ENCODE results near the gene GMPPB. TPM values are rescaled to one million over a fixed set of nuclear protein-coding genes. Genes with fewer than 3 reads are reported as not detected.

GMPPB gene
- total RNA-seq, 1 donor from 2014 or later: 9.9 TPM

GRCh38 chr3:49732597-49732996, 8.8 kb upstream of the GMPPB start:
- Histone ChIP-seq H3K9me3 (ENCODE audit: control insufficient read depth in 3 of 3, low read length in 3 of 3) (no peaks in the 10 kb centered on the region), H3K4me3 (ENCODE audit: low read length in 3 of 3) (no peak overlapping the region), H3K27me3 (ENCODE audit: control insufficient read depth in 3 of 3, insufficient read depth in 3 of 3, low read length in 3 of 3) (no peaks in the 10 kb centered on the region), H3K36me3 (ENCODE audit: control insufficient read depth in 3 of 3, insufficient read depth in 3 of 3, low read length in 3 of 3) (peaks cover 38 to 48% (median 43%) of the 10 kb centered on the region in 3 donors), H3K4me1 (ENCODE audit: control insufficient read depth in 3 of 3, insufficient read depth in 3 of 3, low read length in 3 of 3) (no peaks in the 10 kb centered on the region), H3K9ac (ENCODE audit: low read depth in 1 of 3, low read length in 3 of 3) (no peak overlapping the region), H3K27ac (ENCODE audit: low read depth, low read length) (no peak overlapping the region)

GRCh38 chr3:49729966-49730609, 6.3 kb upstream of the GMPPB start:
- Histone ChIP-seq H3K9ac (ENCODE audit: low read depth in 1 of 3, low read length in 3 of 3) (no peak overlapping the region), H3K27me3 (ENCODE audit: control insufficient read depth in 3 of 3, insufficient read depth in 3 of 3, low read length in 3 of 3) (no peaks in the 10 kb centered on the region), H3K9me3 (ENCODE audit: control insufficient read depth in 3 of 3, low read length in 3 of 3) (no peaks in the 10 kb centered on the region), H3K4me1 (ENCODE audit: control insufficient read depth in 3 of 3, insufficient read depth in 3 of 3, low read length in 3 of 3) (peaks cover 0 to 11% (median 5%) of the 10 kb centered on the region in 3 donors), H3K36me3 (ENCODE audit: control insufficient read depth in 3 of 3, insufficient read depth in 3 of 3, low read length in 3 of 3) (peaks cover 46 to 60% (median 53%) of the 10 kb centered on the region in 3 donors), H3K4me3 (ENCODE audit: low read length in 3 of 3) (no peak overlapping the region), H3K27ac (ENCODE audit: low read depth, low read length) (no peak overlapping the region)

DNA sequence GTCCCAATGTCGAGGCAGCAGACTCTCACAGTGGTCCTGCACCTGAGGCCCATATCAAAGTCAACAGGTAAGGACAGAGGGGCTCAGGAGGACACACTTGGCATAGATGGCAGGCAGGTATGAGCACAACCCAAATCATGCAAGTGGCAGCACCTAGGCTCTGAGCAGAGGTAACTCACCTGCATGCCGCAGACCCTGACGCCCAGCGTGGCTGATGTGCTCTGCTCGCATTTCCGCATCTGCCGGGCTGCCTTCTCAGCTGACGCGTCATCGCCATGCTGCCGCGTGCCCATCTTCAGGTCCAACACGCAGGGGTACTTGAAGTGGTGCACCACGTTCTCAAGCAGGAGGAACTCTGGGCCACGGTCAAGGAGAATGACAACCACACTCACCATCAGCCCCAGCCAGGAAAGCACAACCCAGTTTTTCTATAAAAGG, 4.2 kb upstream of the GMPPB start:
- no peaks in the 10 kb centered on the region for H3K27me3 ChIP-seq (ENCODE audit: control insufficient read depth in 3 of 3, insufficient read depth in 3 of 3, low read length in 3 of 3)
- no peak overlapping the region for H3K4me3 ChIP-seq (ENCODE audit: low read length in 3 of 3)
- H3K36me3 ChIP-seq (ENCODE audit: control insufficient read depth in 3 of 3, insufficient read depth in 3 of 3, low read length in 3 of 3): peaks cover 37 to 49% (median 46%) of the 10 kb centered on the region in 3 donors
- H3K4me1 ChIP-seq (ENCODE audit: control insufficient read depth in 3 of 3, insufficient read depth in 3 of 3, low read length in 3 of 3): peaks cover 15 to 29% (median 20%) of the 10 kb centered on the region in 3 donors
- no peak overlapping the region for H3K9ac ChIP-seq (ENCODE audit: low read depth in 1 of 3, low read length in 3 of 3)
- H3K9me3 ChIP-seq (ENCODE audit: control insufficient read depth in 3 of 3, low read length in 3 of 3): no peaks in the 10 kb centered on the region
- H3K27ac ChIP-seq (ENCODE audit: low read depth, low read length): no peak overlapping the region

- H3K9ac ChIP-seq (ENCODE audit: low read depth in 1 of 3, low read length in 3 of 3): peak overlapping the region in 1 of 3 donors; percentile 8
- no peaks in the 10 kb centered on the region for H3K27me3 ChIP-seq (ENCODE audit: control insufficient read depth in 3 of 3, insufficient read depth in 3 of 3, low read length in 3 of 3)
- H3K36me3 ChIP-seq (ENCODE audit: control insufficient read depth in 3 of 3, insufficient read depth in 3 of 3, low read length in 3 of 3): peaks cover 37 to 45% (median 45%) of the 10 kb centered on the region in 3 donors
- H3K4me1 ChIP-seq (ENCODE audit: control insufficient read depth in 3 of 3, insufficient read depth in 3 of 3, low read length in 3 of 3): peaks cover 20 to 35% (median 26%) of the 10 kb centered on the region in 3 donors
- H3K4me3 ChIP-seq (ENCODE audit: low read length in 3 of 3): no peak overlapping the region
- no peak overlapping the region for H3K27ac ChIP-seq (ENCODE audit: low read depth, low read length)
- H3K9me3 ChIP-seq (ENCODE audit: control insufficient read depth in 3 of 3, low read length in 3 of 3): no peaks in the 10 kb centered on the region
Observed at GRCh38 chr3:49727154-49727923, 3.6 kb upstream of the GMPPB start.

DNA sequence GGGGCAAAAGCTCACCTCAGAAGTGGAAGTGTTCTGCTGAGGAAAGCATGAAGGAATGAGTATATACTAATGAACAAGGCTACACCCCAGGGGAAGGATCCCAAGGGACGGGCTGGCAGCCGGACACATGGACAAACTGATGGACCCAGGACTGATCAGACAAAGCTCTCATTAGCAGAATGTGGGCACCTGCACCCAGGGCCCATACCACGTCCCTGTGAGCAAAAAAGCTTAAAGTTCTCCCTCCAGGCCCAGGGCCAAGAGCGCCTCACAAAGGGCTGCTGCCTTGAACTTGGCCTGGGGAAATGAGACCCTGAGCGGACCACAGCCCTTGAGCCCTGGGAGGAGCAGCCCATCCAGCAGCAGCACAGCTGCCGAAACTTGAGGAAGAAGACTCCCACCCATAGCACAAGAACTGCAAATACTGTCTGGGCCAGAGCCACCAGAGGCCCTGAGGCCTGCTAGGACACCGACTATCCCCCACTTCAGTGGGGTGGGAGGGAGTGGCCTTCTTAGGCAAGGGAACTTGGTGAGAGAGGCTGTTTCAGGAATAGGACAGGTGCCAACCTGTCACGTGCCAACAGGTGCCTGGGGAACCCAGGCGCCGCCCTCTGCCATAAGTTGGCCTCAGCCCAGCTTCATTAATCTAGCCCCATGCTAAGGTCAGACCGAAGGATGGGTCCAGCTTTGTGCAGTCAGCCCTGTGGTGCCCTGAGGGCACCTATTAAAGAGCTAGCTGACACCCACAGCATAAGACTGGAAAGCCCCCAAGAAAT, 2.3 kb upstream of the GMPPB start:
- Histone ChIP-seq H3K4me1 (ENCODE audit: control insufficient read depth in 3 of 3, insufficient read depth in 3 of 3, low read length in 3 of 3) (peaks cover 20 to 45% (median 27%) of the 10 kb centered on the region in 3 donors), H3K27ac (ENCODE audit: low read depth, low read length) (peak overlapping the region; percentile 96), H3K9ac (ENCODE audit: low read depth in 1 of 3, low read length in 3 of 3) (peak overlapping the region in 2 of 3 donors; percentile 21 to 92), H3K9me3 (ENCODE audit: control insufficient read depth in 3 of 3, low read length in 3 of 3) (no peaks in the 10 kb centered on the region), H3K36me3 (ENCODE audit: control insufficient read depth in 3 of 3, insufficient read depth in 3 of 3, low read length in 3 of 3) (peaks cover 47 to 50% (median 48%) of the 10 kb centered on the region in 3 donors), H3K27me3 (ENCODE audit: control insufficient read depth in 3 of 3, insufficient read depth in 3 of 3, low read length in 3 of 3) (no peaks in the 10 kb centered on the region), H3K4me3 (ENCODE audit: low read length in 3 of 3) (no peak overlapping the region)

DNA sequence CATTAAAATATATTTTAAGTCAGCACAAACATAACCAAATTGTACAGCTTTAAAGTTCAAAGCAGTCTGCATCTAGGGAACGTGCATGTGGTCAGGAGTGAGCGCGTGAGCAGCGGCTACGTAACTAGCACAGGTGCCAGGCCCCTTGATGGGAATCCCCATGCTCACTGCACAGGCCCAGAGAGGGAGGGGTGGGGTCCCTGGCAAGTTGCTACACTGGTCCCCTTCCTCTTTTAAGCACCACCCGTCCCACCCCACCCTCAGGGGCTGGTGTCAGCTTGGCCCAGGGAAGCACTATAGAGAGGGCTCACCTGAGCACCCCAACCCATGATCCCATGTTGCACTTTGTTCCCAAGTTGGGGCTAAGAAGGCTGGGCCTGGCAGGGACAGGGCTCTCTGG, 835 bp upstream of the GMPPB start:
- Histone ChIP-seq H3K27ac (ENCODE audit: low read depth, low read length) (peak overlapping the region; percentile 96), H3K4me3 (ENCODE audit: low read length in 3 of 3) (peak overlapping the region; percentile 79 to 83 (median 80)), H3K4me1 (ENCODE audit: control insufficient read depth in 3 of 3, insufficient read depth in 3 of 3, low read length in 3 of 3) (peaks cover 23 to 59% (median 40%) of the 10 kb centered on the region in 3 donors), H3K9ac (ENCODE audit: low read depth in 1 of 3, low read length in 3 of 3) (peak overlapping the region; percentile 76 to 92 (median 86)), H3K36me3 (ENCODE audit: control insufficient read depth in 3 of 3, insufficient read depth in 3 of 3, low read length in 3 of 3) (peaks cover 50 to 53% (median 51%) of the 10 kb centered on the region in 3 donors), H3K9me3 (ENCODE audit: control insufficient read depth in 3 of 3, low read length in 3 of 3) (no peaks in the 10 kb centered on the region), H3K27me3 (ENCODE audit: control insufficient read depth in 3 of 3, insufficient read depth in 3 of 3, low read length in 3 of 3) (no peaks in the 10 kb centered on the region)

DNA sequence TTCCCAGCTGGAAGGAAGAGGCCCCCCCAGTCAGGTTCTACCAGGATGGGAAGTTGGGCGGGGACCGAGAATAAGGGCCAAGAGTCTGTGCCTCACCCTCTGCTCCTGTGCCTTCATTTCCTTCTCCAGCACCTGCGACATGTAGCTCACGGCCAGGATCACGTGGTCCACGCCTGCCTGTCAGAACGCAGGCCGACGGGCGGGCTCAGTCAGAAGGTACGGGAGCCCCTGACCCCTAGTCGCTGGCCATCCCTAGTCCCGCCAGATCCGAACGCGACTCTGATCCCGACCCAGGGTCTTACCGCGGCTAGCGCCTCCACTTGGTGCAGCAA, 489 bp downstream of the GMPPB start:
- H3K27me3 ChIP-seq (ENCODE audit: control insufficient read depth in 3 of 3, insufficient read depth in 3 of 3, low read length in 3 of 3): no peaks in the 10 kb centered on the region
- peak overlapping the region; percentile 90 to 98 (median 96) for H3K4me3 ChIP-seq (ENCODE audit: low read length in 3 of 3)
- H3K4me1 ChIP-seq (ENCODE audit: control insufficient read depth in 3 of 3, insufficient read depth in 3 of 3, low read length in 3 of 3): peaks cover 35 to 71% (median 51%) of the 10 kb centered on the region in 3 donors
- no peaks in the 10 kb centered on the region for H3K9me3 ChIP-seq (ENCODE audit: control insufficient read depth in 3 of 3, low read length in 3 of 3)
- H3K9ac ChIP-seq (ENCODE audit: low read depth in 1 of 3, low read length in 3 of 3): peak overlapping the region; percentile 90 to 96 (median 96)
- H3K36me3 ChIP-seq (ENCODE audit: control insufficient read depth in 3 of 3, insufficient read depth in 3 of 3, low read length in 3 of 3): peaks cover 51 to 57% (median 52%) of the 10 kb centered on the region in 3 donors
- H3K27ac ChIP-seq (ENCODE audit: low read depth, low read length): peak overlapping the region; percentile 96

DNA sequence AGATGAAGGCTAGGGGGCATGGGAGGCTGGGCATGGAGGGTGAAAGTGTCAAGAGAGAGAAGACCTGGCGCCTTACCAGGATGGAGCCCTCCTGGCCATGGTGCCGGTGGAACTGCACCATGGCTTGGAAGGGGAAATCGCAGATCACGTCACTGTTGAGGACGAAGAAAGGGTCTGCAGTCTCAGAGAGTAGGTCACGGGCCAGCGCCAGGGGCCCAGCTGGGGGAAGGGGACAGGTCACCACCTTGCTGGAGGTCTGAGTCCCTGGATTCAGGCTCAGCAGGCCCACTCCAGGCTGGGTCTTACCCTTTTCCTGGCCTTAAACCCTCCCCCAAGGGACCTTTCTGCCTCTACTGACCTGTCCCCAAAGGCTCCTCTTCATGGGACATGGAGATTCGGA, 855 bp downstream of the GMPPB start:
- Histone ChIP-seq H3K9ac (ENCODE audit: low read depth in 1 of 3, low read length in 3 of 3) (peak overlapping the region; percentile 90 to 96 (median 96)), H3K36me3 (ENCODE audit: control insufficient read depth in 3 of 3, insufficient read depth in 3 of 3, low read length in 3 of 3) (peaks cover 49 to 55% (median 50%) of the 10 kb centered on the region in 3 donors), H3K27me3 (ENCODE audit: control insufficient read depth in 3 of 3, insufficient read depth in 3 of 3, low read length in 3 of 3) (no peaks in the 10 kb centered on the region), H3K27ac (ENCODE audit: low read depth, low read length) (peak overlapping the region; percentile 96), H3K4me1 (ENCODE audit: control insufficient read depth in 3 of 3, insufficient read depth in 3 of 3, low read length in 3 of 3) (peaks cover 39 to 74% (median 55%) of the 10 kb centered on the region in 3 donors), H3K4me3 (ENCODE audit: low read length in 3 of 3) (peak overlapping the region; percentile 90 to 98 (median 96)), H3K9me3 (ENCODE audit: control insufficient read depth in 3 of 3, low read length in 3 of 3) (no peaks in the 10 kb centered on the region)

DNA sequence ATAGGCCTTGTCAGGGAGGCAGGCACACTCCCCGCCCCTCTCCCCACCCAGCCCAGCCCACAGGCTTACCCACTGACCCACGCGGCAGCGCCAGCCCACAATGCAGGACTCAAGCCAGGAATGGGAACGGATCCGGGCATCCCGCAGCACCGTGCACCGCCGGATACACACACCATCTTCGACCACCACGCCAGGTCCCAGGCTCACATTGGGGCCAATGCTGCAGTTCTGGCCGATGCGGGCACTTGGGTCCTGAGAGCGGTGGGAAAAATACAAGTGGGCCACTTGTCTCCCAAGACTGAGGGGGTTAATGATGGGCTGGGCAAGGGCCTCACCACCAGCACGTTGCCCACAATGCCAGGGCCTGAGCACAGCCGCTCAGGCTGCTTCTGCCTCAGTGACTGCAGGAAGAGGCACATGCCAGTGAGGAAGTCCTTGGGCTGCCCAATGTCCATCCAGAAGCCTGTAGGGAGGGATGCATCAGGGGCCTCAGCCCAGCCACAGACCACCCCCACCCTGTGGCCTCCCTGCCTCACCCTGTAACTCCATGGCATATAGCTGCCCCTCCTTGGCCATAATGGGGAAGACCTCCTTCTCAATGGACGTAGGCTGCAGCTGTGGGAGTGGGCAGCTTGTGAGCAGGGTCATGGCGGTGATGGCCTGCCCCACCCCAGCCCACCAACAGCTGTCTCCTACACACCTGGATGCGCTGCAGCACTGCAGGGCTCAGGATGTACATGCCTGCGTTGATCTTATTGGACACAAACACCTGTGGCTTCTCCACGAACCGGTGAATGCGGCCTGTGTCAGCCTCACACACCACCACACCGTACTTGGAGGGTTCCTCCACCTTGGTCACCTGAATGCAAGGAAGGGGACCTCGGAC, 1.6 kb downstream of the GMPPB start:
- Histone ChIP-seq H3K27me3 (ENCODE audit: control insufficient read depth in 3 of 3, insufficient read depth in 3 of 3, low read length in 3 of 3) (no peaks in the 10 kb centered on the region), H3K9ac (ENCODE audit: low read depth in 1 of 3, low read length in 3 of 3) (peak overlapping the region in 2 of 3 donors; percentile 90 to 96), H3K4me3 (ENCODE audit: low read length in 3 of 3) (peak overlapping the region in 2 of 3 donors; percentile 90 to 98), H3K27ac (ENCODE audit: low read depth, low read length) (peak overlapping the region; percentile 96), H3K4me1 (ENCODE audit: control insufficient read depth in 3 of 3, insufficient read depth in 3 of 3, low read length in 3 of 3) (peaks cover 43 to 74% (median 59%) of the 10 kb centered on the region in 3 donors), H3K9me3 (ENCODE audit: control insufficient read depth in 3 of 3, low read length in 3 of 3) (no peaks in the 10 kb centered on the region), H3K36me3 (ENCODE audit: control insufficient read depth in 3 of 3, insufficient read depth in 3 of 3, low read length in 3 of 3) (peaks cover 44 to 47% (median 45%) of the 10 kb centered on the region in 3 donors)

Data from skeletal muscle tissue (tissue), 4 donors.